Fibroblast of skin of right quadriceps (primary cell): ENCODE results near the gene FHL2.
A peak's percentile ranks its signal among the peaks of the same experiment; 100 is the strongest.

Source experiments
- DNase-seq: peaks from one replicate; pipeline ENCODE4 v3.0.0-alpha.2; 2013

Gene FHL2

GRCh38 chr2:105396254-105397024, 2.4 kb downstream of the FHL2 start:
- DNase-seq = peak; percentile 95

- DNase-seq = no peak
These were observed 3.2 kb downstream of the FHL2 start for GRCh38 chr2:105395691-105396090.

GRCh38 chr2:105394951-105395611, 3.8 kb downstream of the FHL2 start:
- no peak for DNase-seq

GRCh38 chr2:105393373-105394055, 5.3 kb downstream of the FHL2 start:
- DNase-seq = peak; percentile 83

- DNase-seq = no peak
These were observed 6.8 kb downstream of the FHL2 start for GRCh38 chr2:105391763-105392662.

GRCh38 chr2:105391058-105391627, 7.7 kb downstream of the FHL2 start:
- DNase-seq = peak; percentile 71

GRCh38 chr2:105390454-105390853, 8.4 kb downstream of the FHL2 start:
- no peak for DNase-seq

GRCh38 chr2:105388971-105389381, 9.9 kb downstream of the FHL2 start:
- DNase-seq = peak; percentile 90

GRCh38 chr2:105387225-105387624, 11.6 kb downstream of the FHL2 start:
- DNase-seq = no peak

- no peak for DNase-seq
These were observed 12.9 kb downstream of the FHL2 start for GRCh38 chr2:105385731-105386540.

- no peak for DNase-seq
These were observed 14.0 kb downstream of the FHL2 start for GRCh38 chr2:105384861-105385260.

- DNase-seq = no peak
These were observed 14.6 kb downstream of the FHL2 start for GRCh38 chr2:105384216-105384615.

- no peak for DNase-seq
These were observed 15.3 kb downstream of the FHL2 start for GRCh38 chr2:105383432-105384166.

- DNase-seq = no peak
These were observed 16.7 kb downstream of the FHL2 start for GRCh38 chr2:105382177-105382576.

- DNase-seq = no peak
These were observed 17.7 kb downstream of the FHL2 start for GRCh38 chr2:105381101-105381668.

GRCh38 chr2:105380432-105381100, 18.3 kb downstream of the FHL2 start:
- no peak for DNase-seq

- no peak for DNase-seq
These were observed 19.1 kb downstream of the FHL2 start for GRCh38 chr2:105379741-105380186.

- no peak for DNase-seq
These were observed 19.9 kb downstream of the FHL2 start for GRCh38 chr2:105378921-105379383.

GRCh38 chr2:105378276-105378840, 20.5 kb downstream of the FHL2 start:
- no peak for DNase-seq
